HCT116 (cell line): Measurements from ENCODE around the gene ORM1. TPM values are rescaled to one million over a fixed set of nuclear protein-coding genes. Genes with fewer than 3 reads are reported as not detected.

Experiments
- ATAC-seq: fragments of 200-7000 bp; cut with Tn5 transposase; 2 replicates; pipeline ENCODE4 v1.9.1; 2020; ENCODE audit warnings: mild to moderate bottlenecking, moderate library complexity
- BruUV-seq: library from RNA; stranded (reverse); fragments of 400-500 nt; replicated peaks from 2 replicates; lab custom pipeline; 2021; lab: Mats Ljungman, UMichigan
- CTCF ChIA-PET: fragments of 300-600 bp; sonication (Branson Sonifier 250); formaldehyde crosslinking; loops from one replicate; lab custom pipeline; 2021; ENCODE audit warnings: antibody characterized with exemption; lab: Charles Lee
- POLR2A ChIA-PET: fragments of 300-600, 350-600 bp; sonication (Branson Sonifier 250); formaldehyde crosslinking; loops from one replicate; lab custom pipeline; 2021; ENCODE audit warnings: antibody characterized with exemption; lab: Charles Lee
- RAD21 ChIA-PET, 2 experiments: fragments of 300-600 bp; sonication (Branson Sonifier 250); formaldehyde crosslinking; loops; one replicate each; lab custom pipeline; 2023; ENCODE audit warnings: low total read pairs in 2 of 2; ENCODE audit not compliant: uncharacterized antibody in 2 of 2, unreplicated experiment in 2 of 2, low non-redundant PET in 1 of 2; lab: Charles Lee
- DNase-seq: peaks from one replicate; pipeline ENCODE4 v3.0.0-alpha.2; 2010; ENCODE audit warnings: low read depth, low spot score
- H2AFZ ChIP-seq: fragments of 200-600 bp; shearing (Covaris generic), sonication (generic); 2 replicates; pipeline ENCODE4 v1.6.1; 2017; ENCODE audit warnings: low read depth, mixed run types, mixed read lengths, antibody characterized with exemption, low read length; ENCODE audit not compliant: poor library complexity, severe bottlenecking
- H3K27ac ChIP-seq: 2 replicates; pipeline ENCODE4 v1.5.1; 2012; ENCODE audit warnings: low read depth, low read length
- H3K27me3 ChIP-seq: fragments of 200-600 bp; sonication (generic); 2 replicates; pipeline ENCODE4 v1.6.1; 2016; ENCODE audit warnings: mixed run types, low read length, mixed read lengths; ENCODE audit not compliant: insufficient read depth
- H3K36me3 ChIP-seq, 2 experiments: fragments of 200-500 bp in 1 of 2; fragments of 200-600 bp in 1 of 2; sonication (Bioruptor generic) in 1 of 2; sonication (generic) in 1 of 2; 2 replicates each; pipeline versions ENCODE4 v1.5.1 to v1.6.1; 2014 to 2016; ENCODE audit warnings: low read length in 2 of 2, inconsistent platforms in 1 of 2, mixed read lengths in 1 of 2, mixed run types in 1 of 2; ENCODE audit not compliant: insufficient read depth in 2 of 2, control insufficient read depth in 1 of 2
- H3K4me1 ChIP-seq, 2 experiments: fragments of 200-600 bp in 1 of 2; sonication (generic) in 1 of 2; 2 replicates each; pipeline versions ENCODE4 v1.5.1 to v1.6.1; 2012 to 2017; ENCODE audit warnings: low read length in 2 of 2, inconsistent platforms in 1 of 2, mild to moderate bottlenecking in 1 of 2, mixed read lengths in 1 of 2, mixed run types in 1 of 2, moderate library complexity in 1 of 2; ENCODE audit not compliant: insufficient read depth in 2 of 2, control insufficient read depth in 1 of 2
- H3K4me2 ChIP-seq: fragments of 200-600 bp; sonication (generic); 2 replicates; pipeline ENCODE4 v1.6.1; 2017; ENCODE audit warnings: mixed run types, low read length, mixed read lengths
- H3K4me3 ChIP-seq, 2 experiments: fragments of 200-600 bp in 1 of 2; sonication (generic) in 1 of 2; replicated peaks in 1 of 2; 2 replicates each; pipeline ENCODE4 v1.5.1; 2011 to 2016; ENCODE audit warnings: low read length in 2 of 2, control low read depth in 1 of 2, low read depth in 1 of 2, mild to moderate bottlenecking in 1 of 2, mixed read lengths in 1 of 2, mixed run types in 1 of 2
- H3K79me2 ChIP-seq: fragments of 200-600 bp; sonication (generic); 2 replicates; pipeline ENCODE4 v1.6.1; 2017; ENCODE audit warnings: mild to moderate bottlenecking, mixed run types, low read length, moderate library complexity, mixed read lengths; ENCODE audit not compliant: insufficient read depth
- H3K9ac ChIP-seq: fragments of 200-600 bp; sonication (generic); 2 replicates; pipeline ENCODE4 v1.6.1; 2016; ENCODE audit warnings: low read length, mixed read lengths
- H3K9me2 ChIP-seq: fragments of 200-600 bp; sonication (generic), shearing (Covaris generic); 2 replicates; pipeline ENCODE4 v1.6.1; 2017; ENCODE audit warnings: mixed run types, mild to moderate bottlenecking, moderate library complexity; ENCODE audit not compliant: insufficient read depth
- H3K9me3 ChIP-seq, 2 experiments: fragments of 200-500 bp in 1 of 2; fragments of 200-600 bp in 1 of 2; sonication (Bioruptor generic) in 1 of 2; sonication (generic) in 1 of 2; 2 replicates each; pipeline ENCODE4 v1.6.1; 2014 to 2017; ENCODE audit warnings: low read length in 2 of 2, mixed read lengths in 2 of 2, inconsistent platforms in 1 of 2, low read depth in 1 of 2, mild to moderate bottlenecking in 1 of 2, mixed run types in 1 of 2, moderate library complexity in 1 of 2; ENCODE audit not compliant: control insufficient read depth in 1 of 2, insufficient read depth in 1 of 2
- H4K20me1 ChIP-seq: fragments of 200-600 bp; sonication (generic), shearing (Covaris generic); 2 replicates; pipeline ENCODE4 v1.6.1; 2017; ENCODE audit warnings: mixed run types, mild to moderate bottlenecking, moderate library complexity; ENCODE audit not compliant: insufficient read depth
- CEBPB ChIP-seq: IDR thresholded peaks from 2 replicates; pipeline ENCODE4 v1.6.1; 2012; ENCODE audit warnings: low read depth
- EZH2phosphoT487 ChIP-seq: fragments of 200-600 bp; IDR thresholded peaks from 2 replicates; pipeline ENCODE4 v1.6.1; 2018; ENCODE audit warnings: antibody characterized with exemption, borderline replicate concordance
- FOSL1 ChIP-seq: IDR thresholded peaks from 2 replicates; pipeline ENCODE4 v1.6.1; 2012; ENCODE audit warnings: low read depth
- JUND ChIP-seq: IDR thresholded peaks from 2 replicates; pipeline ENCODE4 v1.6.1; 2012
- POLR2A ChIP-seq: IDR thresholded peaks from 2 replicates; pipeline ENCODE4 v1.7.0; 2011; ENCODE audit warnings: borderline replicate concordance; ENCODE audit not compliant: insufficient read depth, insufficient read length; ENCODE audit errors: extremely low read depth
- RAD21 ChIP-seq: IDR thresholded peaks from 2 replicates; pipeline ENCODE4 v1.6.1; 2012; ENCODE audit warnings: low read depth, mild to moderate bottlenecking
- SIN3A ChIP-seq: IDR thresholded peaks from 2 replicates; pipeline ENCODE4 v1.6.1; 2012; ENCODE audit warnings: low read depth
- SP1 ChIP-seq: IDR thresholded peaks from 2 replicates; pipeline ENCODE4 v1.6.1; 2012; ENCODE audit warnings: low read depth
- SRF ChIP-seq: IDR thresholded peaks from 2 replicates; pipeline ENCODE4 v1.6.1; 2012; ENCODE audit warnings: low read depth
- TCF7L2 ChIP-seq: IDR thresholded peaks from 2 replicates; pipeline ENCODE4 v1.7.0; 2011; ENCODE audit warnings: borderline replicate concordance, inconsistent platforms; ENCODE audit not compliant: insufficient read depth, insufficient read length; ENCODE audit errors: extremely low read depth
- YY1 ChIP-seq: IDR thresholded peaks from 2 replicates; pipeline ENCODE4 v1.6.1; 2011; ENCODE audit warnings: low read length, low read depth, moderate library complexity, mild to moderate bottlenecking; ENCODE audit not compliant: insufficient replicate concordance; ENCODE audit errors: extremely low read depth
- ZFX ChIP-seq: fragments of 450-650 bp; IDR thresholded peaks from 2 replicates; pipeline ENCODE4 v1.6.1; 2017
- ZNF274 ChIP-seq: fragments of 200-500 bp; sonication (Bioruptor generic); IDR thresholded peaks from 2 replicates; pipeline ENCODE4 v1.6.1; 2014; ENCODE audit warnings: mild to moderate bottlenecking, low read depth, low read length, inconsistent platforms
- intact Hi-C: fragments of 100-400 bp; cut with micrococcal nuclease; formaldehyde crosslinking; loops from 2 replicates; pipeline ENCODE4 v1.10.0; 2022
- total RNA-seq: library from RNA; stranded (reverse); gene quantifications from one replicate; pipeline ENCODE4 v1.2.1, GENCODE V29; 2021; ENCODE audit not compliant: unreplicated experiment
- TF ChIP-seq, protein P1 (sequence below): IDR thresholded peaks from 2 replicates; pipeline ENCODE4 v1.6.1; 2012; ENCODE audit warnings: low read depth
- TF ChIP-seq, protein P2 (sequence below): IDR thresholded peaks from 2 replicates; pipeline ENCODE4 v1.6.1; 2012
- TF ChIP-seq, protein P3 (sequence below), 3 experiments: fragments of 200-600 bp in 1 of 3; sonication (generic) in 1 of 3; IDR thresholded peaks in 2 of 3; conservative IDR thresholded peaks in 1 of 3; 2 replicates each; pipeline ENCODE4 v1.5.1; 2012 to 2017; ENCODE audit warnings: low read depth in 2 of 3, low read length in 2 of 3, antibody characterized with exemption in 1 of 3, borderline replicate concordance in 1 of 3, control low read depth in 1 of 3, mild to moderate bottlenecking in 1 of 3, mixed read lengths in 1 of 3, mixed run types in 1 of 3, moderate library complexity in 1 of 3; ENCODE audit not compliant: insufficient read depth in 1 of 3
- TF ChIP-seq, protein P4 (sequence below): IDR thresholded peaks from 2 replicates; pipeline ENCODE4 v1.6.1; 2011; ENCODE audit warnings: mild to moderate bottlenecking, low read length, moderate library complexity; ENCODE audit not compliant: insufficient replicate concordance; ENCODE audit errors: extremely low read depth

The ORM1 gene
- total RNA-seq, 1 experiment from 2014 or later = 5.6 TPM

DNA sequence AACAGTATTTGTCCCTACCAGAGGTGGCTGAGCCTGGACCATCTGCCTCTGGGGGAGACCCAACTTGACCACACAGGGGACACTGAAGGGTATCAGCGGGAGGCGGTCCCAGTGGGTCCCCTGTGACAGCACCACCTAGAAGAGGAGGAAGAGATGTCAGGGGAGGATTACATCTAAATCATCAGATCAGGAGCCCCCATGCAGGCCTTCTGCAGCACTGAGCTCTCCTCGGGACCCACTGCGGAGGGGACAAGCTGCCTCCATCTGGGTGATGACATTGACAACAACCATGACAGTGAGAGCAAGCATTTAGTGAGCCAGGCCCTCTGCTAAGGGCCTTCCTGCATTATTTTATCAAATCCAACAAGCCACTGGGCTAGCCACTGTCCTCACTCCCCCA is 19.1 kb downstream of the ORM1 start (continued):
- TF ChIP-seq, protein P1, sequence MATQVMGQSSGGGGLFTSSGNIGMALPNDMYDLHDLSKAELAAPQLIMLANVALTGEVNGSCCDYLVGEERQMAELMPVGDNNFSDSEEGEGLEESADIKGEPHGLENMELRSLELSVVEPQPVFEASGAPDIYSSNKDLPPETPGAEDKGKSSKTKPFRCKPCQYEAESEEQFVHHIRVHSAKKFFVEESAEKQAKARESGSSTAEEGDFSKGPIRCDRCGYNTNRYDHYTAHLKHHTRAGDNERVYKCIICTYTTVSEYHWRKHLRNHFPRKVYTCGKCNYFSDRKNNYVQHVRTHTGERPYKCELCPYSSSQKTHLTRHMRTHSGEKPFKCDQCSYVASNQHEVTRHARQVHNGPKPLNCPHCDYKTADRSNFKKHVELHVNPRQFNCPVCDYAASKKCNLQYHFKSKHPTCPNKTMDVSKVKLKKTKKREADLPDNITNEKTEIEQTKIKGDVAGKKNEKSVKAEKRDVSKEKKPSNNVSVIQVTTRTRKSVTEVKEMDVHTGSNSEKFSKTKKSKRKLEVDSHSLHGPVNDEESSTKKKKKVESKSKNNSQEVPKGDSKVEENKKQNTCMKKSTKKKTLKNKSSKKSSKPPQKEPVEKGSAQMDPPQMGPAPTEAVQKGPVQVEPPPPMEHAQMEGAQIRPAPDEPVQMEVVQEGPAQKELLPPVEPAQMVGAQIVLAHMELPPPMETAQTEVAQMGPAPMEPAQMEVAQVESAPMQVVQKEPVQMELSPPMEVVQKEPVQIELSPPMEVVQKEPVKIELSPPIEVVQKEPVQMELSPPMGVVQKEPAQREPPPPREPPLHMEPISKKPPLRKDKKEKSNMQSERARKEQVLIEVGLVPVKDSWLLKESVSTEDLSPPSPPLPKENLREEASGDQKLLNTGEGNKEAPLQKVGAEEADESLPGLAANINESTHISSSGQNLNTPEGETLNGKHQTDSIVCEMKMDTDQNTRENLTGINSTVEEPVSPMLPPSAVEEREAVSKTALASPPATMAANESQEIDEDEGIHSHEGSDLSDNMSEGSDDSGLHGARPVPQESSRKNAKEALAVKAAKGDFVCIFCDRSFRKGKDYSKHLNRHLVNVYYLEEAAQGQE = no peak
- no peak for TF ChIP-seq JUND
- TF ChIP-seq, all 23 proteins: peak for 0

DNA sequence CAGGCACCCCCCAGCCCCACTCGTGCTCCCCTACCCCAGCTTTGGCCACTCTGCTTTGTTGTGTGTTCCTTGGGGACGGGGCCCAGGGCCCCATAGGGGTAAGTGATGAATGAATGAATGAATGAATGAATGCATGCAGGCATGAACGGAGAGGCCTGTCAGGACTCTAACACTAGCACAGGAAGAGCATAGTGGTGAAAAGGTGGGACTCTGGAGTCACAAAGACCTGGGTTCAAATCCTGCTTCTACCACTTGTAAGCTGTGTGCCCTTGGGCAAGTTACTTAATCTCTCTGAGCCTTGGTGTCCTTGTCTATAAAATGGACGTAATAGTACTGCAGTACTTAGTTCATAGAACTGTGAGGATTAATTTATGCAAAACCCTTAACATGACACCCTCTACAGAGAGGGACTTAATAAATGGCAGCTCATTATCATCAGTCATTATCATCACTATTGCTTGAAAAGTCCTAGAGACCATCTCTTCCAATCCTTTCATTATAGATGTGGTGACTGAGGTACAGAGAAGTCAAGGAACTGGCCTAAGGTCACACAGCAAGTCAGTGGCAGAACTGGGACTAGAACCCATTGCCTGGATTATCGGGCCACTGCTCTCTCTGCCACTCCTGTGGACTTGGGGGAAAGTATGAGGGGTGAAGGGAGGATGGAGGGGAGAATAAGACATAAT is 20.0 kb downstream of the ORM1 start:
- no peaks in the 10 kb centered on the region for H3K27me3 ChIP-seq
- no peak for DNase-seq
- no peak overlapping the region for H2AFZ ChIP-seq
- H3K9me2 ChIP-seq = no peaks in the 10 kb centered on the region
- no peaks in the 10 kb centered on the region for H4K20me1 ChIP-seq
- no peaks in the 10 kb centered on the region for H3K9me3 ChIP-seq
- no peak overlapping the region for H3K4me2 ChIP-seq
- ChIA-PET POLR2A (no interaction called here), RAD21 (no interaction called here), CTCF (no interaction called here)
- no peak overlapping the region for H3K27ac ChIP-seq
- BruUV-seq = no TSS peak
- ATAC-seq = no peak
- no peak overlapping the region for H3K9ac ChIP-seq
- intact Hi-C loops = no loop called here
- H3K4me1 ChIP-seq = no peaks in the 10 kb centered on the region
- H3K4me3 ChIP-seq = no peak overlapping the region
- no peaks in the 10 kb centered on the region for H3K79me2 ChIP-seq
- peaks cover 0 to 2% of the 10 kb centered on the region in 2 experiments; a peak in 1 of 4 replicates for H3K36me3 ChIP-seq
- TF ChIP-seq SP1 (no peak), SRF (no peak), CEBPB (no peak), EZH2phosphoT487 (no peak), FOSL1 (no peak), TCF7L2 (no peak), ZFX (no peak), RAD21 (no peak), ZNF274 (no peak), YY1 (no peak), SIN3A (no peak), POLR2A (no peak)
- TF ChIP-seq, protein P2, sequence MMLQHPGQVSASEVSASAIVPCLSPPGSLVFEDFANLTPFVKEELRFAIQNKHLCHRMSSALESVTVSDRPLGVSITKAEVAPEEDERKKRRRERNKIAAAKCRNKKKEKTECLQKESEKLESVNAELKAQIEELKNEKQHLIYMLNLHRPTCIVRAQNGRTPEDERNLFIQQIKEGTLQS = no peak
- TF ChIP-seq, protein P3, sequence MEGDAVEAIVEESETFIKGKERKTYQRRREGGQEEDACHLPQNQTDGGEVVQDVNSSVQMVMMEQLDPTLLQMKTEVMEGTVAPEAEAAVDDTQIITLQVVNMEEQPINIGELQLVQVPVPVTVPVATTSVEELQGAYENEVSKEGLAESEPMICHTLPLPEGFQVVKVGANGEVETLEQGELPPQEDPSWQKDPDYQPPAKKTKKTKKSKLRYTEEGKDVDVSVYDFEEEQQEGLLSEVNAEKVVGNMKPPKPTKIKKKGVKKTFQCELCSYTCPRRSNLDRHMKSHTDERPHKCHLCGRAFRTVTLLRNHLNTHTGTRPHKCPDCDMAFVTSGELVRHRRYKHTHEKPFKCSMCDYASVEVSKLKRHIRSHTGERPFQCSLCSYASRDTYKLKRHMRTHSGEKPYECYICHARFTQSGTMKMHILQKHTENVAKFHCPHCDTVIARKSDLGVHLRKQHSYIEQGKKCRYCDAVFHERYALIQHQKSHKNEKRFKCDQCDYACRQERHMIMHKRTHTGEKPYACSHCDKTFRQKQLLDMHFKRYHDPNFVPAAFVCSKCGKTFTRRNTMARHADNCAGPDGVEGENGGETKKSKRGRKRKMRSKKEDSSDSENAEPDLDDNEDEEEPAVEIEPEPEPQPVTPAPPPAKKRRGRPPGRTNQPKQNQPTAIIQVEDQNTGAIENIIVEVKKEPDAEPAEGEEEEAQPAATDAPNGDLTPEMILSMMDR (IDR thresholded peaks at IDR 0.05 in 2 of 3, conservative IDR thresholded peaks at IDR 0.05 in 1 of 3; ENCODE audit: borderline replicate concordance in 1 of 3, insufficient read depth in 1 of 3, low read depth in 2 of 3, low read length in 2 of 3) = no peak
- TF ChIP-seq, protein P4, sequence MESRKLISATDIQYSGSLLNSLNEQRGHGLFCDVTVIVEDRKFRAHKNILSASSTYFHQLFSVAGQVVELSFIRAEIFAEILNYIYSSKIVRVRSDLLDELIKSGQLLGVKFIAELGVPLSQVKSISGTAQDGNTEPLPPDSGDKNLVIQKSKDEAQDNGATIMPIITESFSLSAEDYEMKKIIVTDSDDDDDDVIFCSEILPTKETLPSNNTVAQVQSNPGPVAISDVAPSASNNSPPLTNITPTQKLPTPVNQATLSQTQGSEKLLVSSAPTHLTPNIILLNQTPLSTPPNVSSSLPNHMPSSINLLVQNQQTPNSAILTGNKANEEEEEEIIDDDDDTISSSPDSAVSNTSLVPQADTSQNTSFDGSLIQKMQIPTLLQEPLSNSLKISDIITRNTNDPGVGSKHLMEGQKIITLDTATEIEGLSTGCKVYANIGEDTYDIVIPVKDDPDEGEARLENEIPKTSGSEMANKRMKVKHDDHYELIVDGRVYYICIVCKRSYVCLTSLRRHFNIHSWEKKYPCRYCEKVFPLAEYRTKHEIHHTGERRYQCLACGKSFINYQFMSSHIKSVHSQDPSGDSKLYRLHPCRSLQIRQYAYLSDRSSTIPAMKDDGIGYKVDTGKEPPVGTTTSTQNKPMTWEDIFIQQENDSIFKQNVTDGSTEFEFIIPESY = no peak
